B cell (primary cell): Measurements from ENCODE around the gene MAPT.

Experiments used
- EZH2 ChIP-seq: IDR thresholded peaks from 2 replicates; pipeline ENCODE4 v1.6.1; 2012; ENCODE audit warnings: borderline replicate concordance, low read depth, mild to moderate bottlenecking, moderate library complexity, low read length; ENCODE audit not compliant: insufficient read depth, poor library complexity, severe bottlenecking
- TF ChIP-seq, protein P1 (sequence below): fragments of 200-600 bp; IDR thresholded peaks from one replicate; pipeline ENCODE4 v1.8.0; 2022; ENCODE audit warnings: antibody characterized with exemption, mild to moderate bottlenecking

DNA sequence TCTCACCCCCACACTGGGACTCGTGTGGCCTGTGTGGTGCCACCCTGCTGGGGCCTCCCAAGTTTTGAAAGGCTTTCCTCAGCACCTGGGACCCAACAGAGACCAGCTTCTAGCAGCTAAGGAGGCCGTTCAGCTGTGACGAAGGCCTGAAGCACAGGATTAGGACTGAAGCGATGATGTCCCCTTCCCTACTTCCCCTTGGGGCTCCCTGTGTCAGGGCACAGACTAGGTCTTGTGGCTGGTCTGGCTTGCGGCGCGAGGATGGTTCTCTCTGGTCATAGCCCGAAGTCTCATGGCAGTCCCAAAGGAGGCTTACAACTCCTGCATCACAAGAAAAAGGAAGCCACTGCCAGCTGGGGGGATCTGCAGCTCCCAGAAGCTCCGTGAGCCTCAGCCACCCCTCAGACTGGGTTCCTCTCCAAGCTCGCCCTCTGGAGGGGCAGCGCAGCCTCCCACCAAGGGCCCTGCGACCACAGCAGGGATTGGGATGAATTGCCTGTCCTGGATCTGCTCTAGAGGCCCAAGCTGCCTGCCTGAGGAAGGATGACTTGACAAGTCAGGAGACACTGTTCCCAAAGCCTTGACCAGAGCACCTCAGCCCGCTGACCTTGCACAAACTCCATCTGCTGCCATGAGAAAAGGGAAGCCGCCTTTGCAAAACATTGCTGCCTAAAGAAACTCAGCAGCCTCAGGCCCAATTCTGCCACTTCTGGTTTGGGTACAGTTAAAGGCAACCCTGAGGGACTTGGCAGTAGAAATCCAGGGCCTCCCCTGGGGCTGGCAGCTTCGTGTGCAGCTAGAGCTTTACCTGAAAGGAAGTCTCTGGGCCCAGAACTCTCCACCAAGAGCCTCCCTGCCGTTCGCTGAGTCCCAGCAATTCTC, 132.1 kb downstream of the MAPT start:
- TF ChIP-seq, protein P1, sequence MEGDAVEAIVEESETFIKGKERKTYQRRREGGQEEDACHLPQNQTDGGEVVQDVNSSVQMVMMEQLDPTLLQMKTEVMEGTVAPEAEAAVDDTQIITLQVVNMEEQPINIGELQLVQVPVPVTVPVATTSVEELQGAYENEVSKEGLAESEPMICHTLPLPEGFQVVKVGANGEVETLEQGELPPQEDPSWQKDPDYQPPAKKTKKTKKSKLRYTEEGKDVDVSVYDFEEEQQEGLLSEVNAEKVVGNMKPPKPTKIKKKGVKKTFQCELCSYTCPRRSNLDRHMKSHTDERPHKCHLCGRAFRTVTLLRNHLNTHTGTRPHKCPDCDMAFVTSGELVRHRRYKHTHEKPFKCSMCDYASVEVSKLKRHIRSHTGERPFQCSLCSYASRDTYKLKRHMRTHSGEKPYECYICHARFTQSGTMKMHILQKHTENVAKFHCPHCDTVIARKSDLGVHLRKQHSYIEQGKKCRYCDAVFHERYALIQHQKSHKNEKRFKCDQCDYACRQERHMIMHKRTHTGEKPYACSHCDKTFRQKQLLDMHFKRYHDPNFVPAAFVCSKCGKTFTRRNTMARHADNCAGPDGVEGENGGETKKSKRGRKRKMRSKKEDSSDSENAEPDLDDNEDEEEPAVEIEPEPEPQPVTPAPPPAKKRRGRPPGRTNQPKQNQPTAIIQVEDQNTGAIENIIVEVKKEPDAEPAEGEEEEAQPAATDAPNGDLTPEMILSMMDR: no peak
- TF ChIP-seq EZH2: no peak
